Ovary (tissue), 3 donors: ENCODE measurements around the gene NR2F1.

Experiments used
- EP300 ChIP-seq: sonication (generic); formaldehyde crosslinking; IDR thresholded peaks from one replicate; pipeline ENCODE4 v1.6.1; 2017; ENCODE audit warnings: antibody characterized with exemption
- TF ChIP-seq, protein P1 (sequence below), 3 donors: fragments of 450-650 bp in 2 of 3; fragments of 200-600 bp in 1 of 3; IDR thresholded peaks; one replicate each; pipeline versions ENCODE4 v1.5.1 to v1.8.0; 2016 to 2022; ENCODE audit warnings: antibody characterized with exemption in 3 of 3, mild to moderate bottlenecking in 1 of 3
- donor health status: DM: no; HTN: no; CAD: no.

DNA sequence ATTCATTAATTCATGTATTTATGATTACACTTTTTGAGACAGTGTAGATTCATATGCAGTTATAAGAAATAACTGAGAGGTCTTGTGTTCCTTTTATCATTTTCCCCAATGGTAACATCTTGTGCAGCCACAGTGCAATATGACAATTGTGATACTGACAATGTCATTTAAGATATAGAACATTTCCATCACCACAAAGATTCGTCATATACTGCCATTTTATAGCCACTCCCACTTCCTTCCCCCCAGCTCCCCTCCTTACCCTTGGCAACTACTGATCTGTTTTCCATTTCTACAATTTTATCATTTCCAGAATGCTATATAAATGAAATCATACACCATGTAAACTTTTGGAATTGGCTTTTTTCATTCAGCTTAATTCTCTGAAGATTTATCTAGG lies 53.8 kb downstream of the NR2F1 start:
- TF ChIP-seq, protein P1, sequence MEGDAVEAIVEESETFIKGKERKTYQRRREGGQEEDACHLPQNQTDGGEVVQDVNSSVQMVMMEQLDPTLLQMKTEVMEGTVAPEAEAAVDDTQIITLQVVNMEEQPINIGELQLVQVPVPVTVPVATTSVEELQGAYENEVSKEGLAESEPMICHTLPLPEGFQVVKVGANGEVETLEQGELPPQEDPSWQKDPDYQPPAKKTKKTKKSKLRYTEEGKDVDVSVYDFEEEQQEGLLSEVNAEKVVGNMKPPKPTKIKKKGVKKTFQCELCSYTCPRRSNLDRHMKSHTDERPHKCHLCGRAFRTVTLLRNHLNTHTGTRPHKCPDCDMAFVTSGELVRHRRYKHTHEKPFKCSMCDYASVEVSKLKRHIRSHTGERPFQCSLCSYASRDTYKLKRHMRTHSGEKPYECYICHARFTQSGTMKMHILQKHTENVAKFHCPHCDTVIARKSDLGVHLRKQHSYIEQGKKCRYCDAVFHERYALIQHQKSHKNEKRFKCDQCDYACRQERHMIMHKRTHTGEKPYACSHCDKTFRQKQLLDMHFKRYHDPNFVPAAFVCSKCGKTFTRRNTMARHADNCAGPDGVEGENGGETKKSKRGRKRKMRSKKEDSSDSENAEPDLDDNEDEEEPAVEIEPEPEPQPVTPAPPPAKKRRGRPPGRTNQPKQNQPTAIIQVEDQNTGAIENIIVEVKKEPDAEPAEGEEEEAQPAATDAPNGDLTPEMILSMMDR (IDR thresholded peaks at IDR 0.05): no peak
- TF ChIP-seq EP300: no peak
